ENCODE measurements around the gene UNC13D.
A peak's percentile ranks its signal among the peaks of the same experiment; 100 is the strongest.

The UNC13D gene

GRCh38 chr17:75831032-75831571, 13.1 kb downstream of the UNC13D start:
- CTCF ChIA-PET: interaction anchor here (0.7 to 11.5 kb wide), 7 partner anchors 10 to 78 kb away, joined by 3 to 135 read pairs (median 7); partner anchors contain the start of gene UNC13D
- no peak for DNase-seq (ENCODE audit: extremely low spot score)
- POLR2A ChIA-PET: interaction anchor here (1.3 to 3.0 kb wide), 2 partner anchors 17 to 51 kb away, joined by 3 to 13 read pairs; a partner anchor contains a TSS
- TF ChIP-seq CTCF (IDR thresholded peaks at IDR 0.05; ENCODE audit: control extremely low read depth, extremely low read depth, low read depth, missing control alignments): no peak

- ChIA-PET POLR2A (interaction anchor here (0.6 to 3.0 kb wide), 5 partner anchors 17 to 58 kb away, joined by 3 to 13 read pairs (median 3); partner anchors contain the start of gene UNK), CTCF (interaction anchor here (0.7 to 11.5 kb wide), 22 partner anchors 9 to 77 kb away, joined by 3 to 135 read pairs (median 6); partner anchors contain the start of genes GALK1, UNC13D, UNK and WBP2)
- DNase-seq (ENCODE audit: extremely low spot score): peak; percentile 52
- TF ChIP-seq CTCF (IDR thresholded peaks at IDR 0.05; ENCODE audit: control extremely low read depth, extremely low read depth, low read depth, missing control alignments): peak; percentile 56
Observed at GRCh38 chr17:75830164-75831031, 13.8 kb downstream of the UNC13D start.

- ChIA-PET CTCF (interaction anchor here (0.7 to 11.5 kb wide), 20 partner anchors 9 to 77 kb away, joined by 3 to 135 read pairs (median 6); partner anchors contain the start of genes GALK1, UNC13D, UNK and WBP2), POLR2A (interaction anchor here (0.6 to 3.0 kb wide), 5 partner anchors 18 to 58 kb away, joined by 3 to 13 read pairs (median 3); partner anchors contain the start of gene UNK)
Observed at GRCh38 chr17:75829747-75830146, 14.5 kb downstream of the UNC13D start.

DNA sequence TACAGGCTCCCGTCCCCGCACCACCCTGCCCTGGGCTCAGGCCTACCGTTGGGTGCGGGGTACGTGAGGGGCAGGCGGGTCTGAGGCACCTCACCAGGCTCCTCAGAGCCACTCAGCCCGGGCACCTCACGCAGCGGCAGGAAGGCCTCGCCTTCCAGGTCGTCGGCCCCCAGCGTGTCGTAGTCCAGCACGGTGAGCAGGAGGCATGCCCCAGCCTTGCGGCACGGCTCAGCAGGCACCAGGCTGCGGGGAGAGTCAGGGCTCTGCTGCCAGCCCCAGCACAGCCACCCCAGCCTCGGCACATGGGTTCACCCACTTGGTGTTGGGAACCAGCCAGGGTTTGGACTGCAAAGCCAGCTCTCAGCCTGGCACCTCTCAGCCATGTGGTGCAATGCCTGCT, 15.5 kb downstream of the UNC13D start:
- ChIA-PET CTCF (interaction anchor here (1.0 to 11.5 kb wide), 12 partner anchors 11 to 75 kb away, joined by 3 to 135 read pairs (median 20); partner anchors contain the start of genes GALK1, UNC13D, UNK and WBP2), POLR2A (interaction anchor here (0.6 to 3.0 kb wide), 3 partner anchors 49 to 439 kb away, joined by 4 to 13 read pairs (median 12); a partner anchor contains a TSS)
- no peak for TF ChIP-seq CTCF (IDR thresholded peaks at IDR 0.05; ENCODE audit: control extremely low read depth, extremely low read depth, low read depth, missing control alignments)
- no peak for DNase-seq (ENCODE audit: extremely low spot score)

More at GRCh38 chr17:75829747-75830146, 14.5 kb downstream of the UNC13D start:
- DNase-seq (ENCODE audit: extremely low spot score): no peak
- no peak for TF ChIP-seq CTCF (IDR thresholded peaks at IDR 0.05; ENCODE audit: control extremely low read depth, extremely low read depth, low read depth, missing control alignments)

- TF ChIP-seq CTCF (IDR thresholded peaks at IDR 0.05; ENCODE audit: control extremely low read depth, extremely low read depth, low read depth, missing control alignments): no peak
- CTCF ChIA-PET: interaction anchor here (1.0 to 11.5 kb wide), 14 partner anchors 8 to 74 kb away, joined by 3 to 135 read pairs (median 16); partner anchors contain the start of genes GALK1, UNC13D, UNK and WBP2
- POLR2A ChIA-PET: interaction anchor here (1.0 to 3.0 kb wide), 2 partner anchors 48 to 51 kb away, joined by 5 to 13 read pairs; a partner anchor contains a TSS
- DNase-seq (ENCODE audit: extremely low spot score): no peak
Observed at GRCh38 chr17:75828076-75828400, 16.2 kb downstream of the UNC13D start.

All from GM10248 (cell line).